K562 (cell line): ENCODE measurements around the gene TBC1D9. TPM values are rescaled to one million over a fixed set of nuclear protein-coding genes. Genes with fewer than 3 reads are reported as not detected.

Experiments
- CBX5 ChIP-seq: IDR thresholded peaks from 2 replicates; pipeline ENCODE4 v1.6.1; 2014; ENCODE audit warnings: low read depth, borderline replicate concordance
- DEAF1 ChIP-seq: fragments of 450-650 bp; formaldehyde crosslinking; IDR thresholded peaks from 2 replicates; pipeline ENCODE4 v1.4.0; 2020; ENCODE audit warnings: mild to moderate bottlenecking, moderate library complexity
- GATA2 ChIP-seq: sonication (generic); formaldehyde crosslinking; IDR thresholded peaks from 2 replicates; pipeline ENCODE4 v1.4.0; 2020; ENCODE audit warnings: mild to moderate bottlenecking, missing genetic modification reagents
- HDAC6 ChIP-seq: IDR thresholded peaks from 2 replicates; pipeline ENCODE4 v1.6.1; 2012; ENCODE audit warnings: low read depth, mild to moderate bottlenecking, control low read depth, inconsistent platforms, low read length, moderate library complexity
- IFI16 ChIP-seq: fragments of 250-450 bp; sonication (Bioruptor Pico); IDR thresholded peaks from 2 replicates; pipeline ENCODE4 v2.1.2; 2022; ENCODE audit warnings: mild to moderate bottlenecking, inconsistent platforms
- SMC3 ChIP-seq: conservative IDR thresholded peaks from 2 replicates; pipeline ENCODE4 v1.6.1; 2011; ENCODE audit warnings: low read depth, low read length, improper control_type of control experiment; ENCODE audit not compliant: insufficient read depth
- TFAP4 ChIP-seq: sonication (generic); formaldehyde crosslinking; IDR thresholded peaks from 2 replicates; pipeline ENCODE4 v1.8.0; 2022; ENCODE audit warnings: missing genetic modification reagents, mild to moderate bottlenecking, moderate library complexity, borderline replicate concordance
- ZMIZ1 ChIP-seq, 2 experiments: fragments of 150-350 bp in 1 of 2; IDR thresholded peaks; 2 replicates each; pipeline ENCODE4 v1.6.1; 2012 to 2016; ENCODE audit warnings: low read depth in 2 of 2, low read length in 2 of 2, mild to moderate bottlenecking in 1 of 2, moderate library complexity in 1 of 2
- ZNF398 ChIP-seq: fragments of 250-450 bp; sonication (Bioruptor Pico); IDR thresholded peaks from 2 replicates; pipeline ENCODE4 v1.8.0; 2021; ENCODE audit warnings: moderate library complexity, mild to moderate bottlenecking, inconsistent platforms
- ZNF76 ChIP-seq: fragments of 250-450 bp; sonication (Bioruptor Pico); IDR thresholded peaks from 2 replicates; pipeline ENCODE4 v1.4.0; 2020; ENCODE audit warnings: mild to moderate bottlenecking, moderate library complexity, borderline replicate concordance
- polyA plus RNA-seq, 8 experiments: library from polyadenylated mRNA; depleted of rRNA in 4 of 8; stranded (reverse) in 5 of 8; unstranded in 3 of 8; fragments of >200 nt; fragmentation: Nextera tagmentation in 2 of 8; fragmentation: Illumina TruSeq in 1 of 8; extraction: Ambion mirVana in 2 of 8; extraction: Trizol in 1 of 8; gene quantifications; 2 replicates each; pipeline versions ENCODE4 v1.2.1 to v1.2.3, GENCODE V29; 2011 to 2014; ENCODE audit warnings: inconsistent platforms in 1 of 8, missing spikeins in 1 of 8
- total RNA-seq, 7 experiments: library from RNA; depleted of rRNA in 6 of 7; stranded (reverse); fragments of >200 nt in 6 of 7; fragmentation: Illumina TruSeq in 2 of 7; extraction: Trizol in 2 of 7; gene quantifications; 2 replicates each; pipeline versions ENCODE4 v1.2.1 to v1.2.3, GENCODE V29; 2011 to 2021; ENCODE audit warnings: low replicate concordance in 1 of 7

The TBC1D9 gene
- total and polyA plus RNA-seq, 9 of the 15 experiments (the other 6 are each of a cell fraction or from before 2014, with no cell fraction given), result 0.13 TPM; not detected in 8

- TF ChIP-seq ZNF398 (CRISPR knock-in tag), result no peak
- TF ChIP-seq CBX5, result no peak
- no peak for TF ChIP-seq HDAC6
- TF ChIP-seq ZMIZ1 (IDR thresholded peaks at IDR 0.05; ENCODE audit: low read depth in 2 of 2, low read length in 2 of 2), result no peak
- TF ChIP-seq DEAF1 (CRISPR knock-in tag), result no peak
- TF ChIP-seq GATA2 (CRISPR knock-in tag), result no peak
- TF ChIP-seq IFI16 (CRISPR knock-in tag), result no peak
- TF ChIP-seq TFAP4 (CRISPR knock-in tag), result no peak
- TF ChIP-seq SMC3, result no peak
- TF ChIP-seq ZNF76 (CRISPR knock-in tag), result no peak
These were observed 2.9 kb downstream of the TBC1D9 start (continued) for GRCh38 chr4:140753329-140753728.
